Activated naive CD8-positive, alpha-beta T cell treated with anti-CD3 and anti-CD28 coated beads for 36 hours (primary cell): ENCODE data around the gene ZBTB20. TPM values are rescaled to one million over a fixed set of nuclear protein-coding genes. Genes with fewer than 3 reads are reported as not detected.
A peak's percentile ranks its signal among the peaks of the same experiment; 100 is the strongest.

Source experiments
- DNase-seq: peaks from one replicate; pipeline ENCODE4 v3.0.0; 2021
- H3K27ac Mint-ChIP-seq: one replicate; pipeline ENCODE4 v1.8.0; 2022; ENCODE audit warnings: mild to moderate bottlenecking, moderate library complexity, mixed read lengths
- H3K27me3 Mint-ChIP-seq: one replicate; pipeline ENCODE4 v1.8.0; 2022; ENCODE audit warnings: mild to moderate bottlenecking, mixed read lengths
- H3K36me3 Mint-ChIP-seq: one replicate; pipeline ENCODE4 v1.8.0; 2021; ENCODE audit warnings: mild to moderate bottlenecking, mixed read lengths
- H3K4me1 Mint-ChIP-seq: one replicate; pipeline ENCODE4 v1.8.0; 2021; ENCODE audit warnings: mixed read lengths
- H3K4me3 Mint-ChIP-seq: one replicate; pipeline ENCODE4 v1.8.0; 2022; ENCODE audit warnings: mild to moderate bottlenecking, moderate library complexity, mixed read lengths
- H3K9me3 Mint-ChIP-seq: one replicate; pipeline ENCODE4 v1.8.0; 2022; ENCODE audit warnings: mixed read lengths
- total RNA-seq, 2 experiments: library from RNA; stranded (reverse); gene quantifications; one replicate each; pipeline ENCODE4 v1.2.3, GENCODE V29; 2021

Gene ZBTB20
- total RNA-seq, 2 experiments from 2014 or later: 3.5 to 4.5 TPM

GRCh38 chr3:114464548-114464947, 682.5 kb downstream of the ZBTB20 start:
- no peaks in the 10 kb centered on the region for H3K36me3 Mint-ChIP-seq
- H3K4me1 Mint-ChIP-seq: peaks cover 12% of the 10 kb centered on the region
- no peak overlapping the region for H3K27ac Mint-ChIP-seq
- no peaks in the 10 kb centered on the region for H3K9me3 Mint-ChIP-seq
- no peak overlapping the region for H3K4me3 Mint-ChIP-seq
- no peaks in the 10 kb centered on the region for H3K27me3 Mint-ChIP-seq
- DNase-seq: no peak

- no peak overlapping the region for H3K4me3 Mint-ChIP-seq
- H3K36me3 Mint-ChIP-seq: no peaks in the 10 kb centered on the region
- no peak for DNase-seq
- H3K27me3 Mint-ChIP-seq: no peaks in the 10 kb centered on the region
- peaks cover 9% of the 10 kb centered on the region for H3K4me1 Mint-ChIP-seq
- no peak overlapping the region for H3K27ac Mint-ChIP-seq
- no peaks in the 10 kb centered on the region for H3K9me3 Mint-ChIP-seq
These were observed 684.3 kb downstream of the ZBTB20 start for GRCh38 chr3:114462750-114463149.

- Mint-ChIP-seq H3K4me1 (peaks cover 9% of the 10 kb centered on the region), H3K9me3 (no peaks in the 10 kb centered on the region), H3K27ac (no peak overlapping the region), H3K4me3 (no peak overlapping the region), H3K27me3 (no peaks in the 10 kb centered on the region), H3K36me3 (no peaks in the 10 kb centered on the region)
- no peak for DNase-seq
These were observed 686.6 kb downstream of the ZBTB20 start for GRCh38 chr3:114460459-114460858.

- H3K27ac Mint-ChIP-seq: no peak overlapping the region
- no peak for DNase-seq
- H3K27me3 Mint-ChIP-seq: no peaks in the 10 kb centered on the region
- H3K4me3 Mint-ChIP-seq: no peak overlapping the region
- no peaks in the 10 kb centered on the region for H3K36me3 Mint-ChIP-seq
- H3K4me1 Mint-ChIP-seq: peaks cover 7% of the 10 kb centered on the region
- no peaks in the 10 kb centered on the region for H3K9me3 Mint-ChIP-seq
These were observed 690.3 kb downstream of the ZBTB20 start for GRCh38 chr3:114456742-114457141.

GRCh38 chr3:114455432-114455831, 691.7 kb downstream of the ZBTB20 start:
- no peaks in the 10 kb centered on the region for H3K9me3 Mint-ChIP-seq
- no peaks in the 10 kb centered on the region for H3K27me3 Mint-ChIP-seq
- no peak overlapping the region for H3K4me3 Mint-ChIP-seq
- no peak overlapping the region for H3K27ac Mint-ChIP-seq
- DNase-seq: no peak
- peaks cover 10% of the 10 kb centered on the region for H3K4me1 Mint-ChIP-seq
- H3K36me3 Mint-ChIP-seq: no peaks in the 10 kb centered on the region

- no peak for DNase-seq
- Mint-ChIP-seq H3K27ac (no peak overlapping the region), H3K4me3 (no peak overlapping the region), H3K27me3 (no peaks in the 10 kb centered on the region), H3K4me1 (peaks cover 10% of the 10 kb centered on the region), H3K36me3 (no peaks in the 10 kb centered on the region), H3K9me3 (no peaks in the 10 kb centered on the region)
These were observed 692.4 kb downstream of the ZBTB20 start for GRCh38 chr3:114454551-114455251.

GRCh38 chr3:114453361-114453780, 693.7 kb downstream of the ZBTB20 start:
- H3K9me3 Mint-ChIP-seq: no peaks in the 10 kb centered on the region
- H3K36me3 Mint-ChIP-seq: no peaks in the 10 kb centered on the region
- H3K4me3 Mint-ChIP-seq: peak overlapping the region; percentile 18
- no peaks in the 10 kb centered on the region for H3K27me3 Mint-ChIP-seq
- no peak for DNase-seq
- no peak overlapping the region for H3K27ac Mint-ChIP-seq
- H3K4me1 Mint-ChIP-seq: peaks cover 7% of the 10 kb centered on the region

- Mint-ChIP-seq H3K27me3 (no peaks in the 10 kb centered on the region), H3K4me3 (no peak overlapping the region)
These were observed 694.2 kb downstream of the ZBTB20 start for GRCh38 chr3:114452937-114453336.

GRCh38 chr3:114452256-114452655, 694.8 kb downstream of the ZBTB20 start:
- DNase-seq: no peak
- H3K27me3 Mint-ChIP-seq: no peaks in the 10 kb centered on the region
- H3K27ac Mint-ChIP-seq: no peak overlapping the region
- H3K4me3 Mint-ChIP-seq: no peak overlapping the region
- H3K9me3 Mint-ChIP-seq: no peaks in the 10 kb centered on the region
- H3K36me3 Mint-ChIP-seq: no peaks in the 10 kb centered on the region
- H3K4me1 Mint-ChIP-seq: peaks cover 7% of the 10 kb centered on the region

More at GRCh38 chr3:114452937-114453336, 694.2 kb downstream of the ZBTB20 start:
- Mint-ChIP-seq H3K36me3 (no peaks in the 10 kb centered on the region), H3K4me1 (peaks cover 7% of the 10 kb centered on the region), H3K9me3 (no peaks in the 10 kb centered on the region), H3K27ac (no peak overlapping the region)
- DNase-seq: no peak

- Mint-ChIP-seq H3K4me3 (no peak overlapping the region), H3K9me3 (no peaks in the 10 kb centered on the region), H3K27me3 (no peaks in the 10 kb centered on the region), H3K36me3 (no peaks in the 10 kb centered on the region), H3K4me1 (peaks cover 7% of the 10 kb centered on the region), H3K27ac (no peak overlapping the region)
- no peak for DNase-seq
These were observed 695.5 kb downstream of the ZBTB20 start for GRCh38 chr3:114451561-114452018.

GRCh38 chr3:114451051-114451451, 696.0 kb downstream of the ZBTB20 start:
- H3K27me3 Mint-ChIP-seq: no peaks in the 10 kb centered on the region
- H3K4me3 Mint-ChIP-seq: no peak overlapping the region
- DNase-seq: no peak
- H3K4me1 Mint-ChIP-seq: peaks cover 7% of the 10 kb centered on the region
- H3K36me3 Mint-ChIP-seq: no peaks in the 10 kb centered on the region
- no peak overlapping the region for H3K27ac Mint-ChIP-seq
- no peaks in the 10 kb centered on the region for H3K9me3 Mint-ChIP-seq

GRCh38 chr3:114450008-114450596, 697.0 kb downstream of the ZBTB20 start:
- Mint-ChIP-seq H3K27ac (no peak overlapping the region), H3K4me1 (peaks cover 7% of the 10 kb centered on the region), H3K36me3 (no peaks in the 10 kb centered on the region), H3K4me3 (no peak overlapping the region), H3K9me3 (no peaks in the 10 kb centered on the region), H3K27me3 (no peaks in the 10 kb centered on the region)
- DNase-seq: no peak

GRCh38 chr3:114449271-114450007, 697.6 kb downstream of the ZBTB20 start:
- H3K27ac Mint-ChIP-seq: no peak overlapping the region
- H3K4me1 Mint-ChIP-seq: peaks cover 7% of the 10 kb centered on the region
- no peaks in the 10 kb centered on the region for H3K36me3 Mint-ChIP-seq
- no peak for DNase-seq
- no peaks in the 10 kb centered on the region for H3K27me3 Mint-ChIP-seq
- no peak overlapping the region for H3K4me3 Mint-ChIP-seq
- no peaks in the 10 kb centered on the region for H3K9me3 Mint-ChIP-seq

GRCh38 chr3:114447950-114448479, 699.1 kb downstream of the ZBTB20 start:
- H3K4me3 Mint-ChIP-seq: no peak overlapping the region
- H3K36me3 Mint-ChIP-seq: no peaks in the 10 kb centered on the region
- no peak for DNase-seq
- H3K9me3 Mint-ChIP-seq: no peaks in the 10 kb centered on the region
- no peaks in the 10 kb centered on the region for H3K27me3 Mint-ChIP-seq
- H3K27ac Mint-ChIP-seq: no peak overlapping the region
- H3K4me1 Mint-ChIP-seq: peaks cover 3% of the 10 kb centered on the region

- H3K27me3 Mint-ChIP-seq: no peaks in the 10 kb centered on the region
- no peak overlapping the region for H3K27ac Mint-ChIP-seq
- no peak for DNase-seq
- no peaks in the 10 kb centered on the region for H3K36me3 Mint-ChIP-seq
- H3K4me1 Mint-ChIP-seq: peaks cover 5% of the 10 kb centered on the region
- H3K9me3 Mint-ChIP-seq: no peaks in the 10 kb centered on the region
- H3K4me3 Mint-ChIP-seq: no peak overlapping the region
These were observed 699.5 kb downstream of the ZBTB20 start for GRCh38 chr3:114447545-114447944.
